ENCODE measurements around the gene TMEM60.
"Not testable (repeated sequence)": the region's sequence is repeated elsewhere in the genome, so short reads cannot be mapped to it uniquely, and the experiment has no call there.

The TMEM60 gene

GRCh38 chr7:77798394-77799077 lies at the start of gene TMEM60, which contains the start of gene PHTF2:
TMEM60 (minus strand) TSS chr7:77798434; CDS start chr7:77794373, 4,061 bp downstream.
PHTF2 (plus strand) TSS chr7:77798773.
- peak; percentile 98 for DNase-seq

DNA sequence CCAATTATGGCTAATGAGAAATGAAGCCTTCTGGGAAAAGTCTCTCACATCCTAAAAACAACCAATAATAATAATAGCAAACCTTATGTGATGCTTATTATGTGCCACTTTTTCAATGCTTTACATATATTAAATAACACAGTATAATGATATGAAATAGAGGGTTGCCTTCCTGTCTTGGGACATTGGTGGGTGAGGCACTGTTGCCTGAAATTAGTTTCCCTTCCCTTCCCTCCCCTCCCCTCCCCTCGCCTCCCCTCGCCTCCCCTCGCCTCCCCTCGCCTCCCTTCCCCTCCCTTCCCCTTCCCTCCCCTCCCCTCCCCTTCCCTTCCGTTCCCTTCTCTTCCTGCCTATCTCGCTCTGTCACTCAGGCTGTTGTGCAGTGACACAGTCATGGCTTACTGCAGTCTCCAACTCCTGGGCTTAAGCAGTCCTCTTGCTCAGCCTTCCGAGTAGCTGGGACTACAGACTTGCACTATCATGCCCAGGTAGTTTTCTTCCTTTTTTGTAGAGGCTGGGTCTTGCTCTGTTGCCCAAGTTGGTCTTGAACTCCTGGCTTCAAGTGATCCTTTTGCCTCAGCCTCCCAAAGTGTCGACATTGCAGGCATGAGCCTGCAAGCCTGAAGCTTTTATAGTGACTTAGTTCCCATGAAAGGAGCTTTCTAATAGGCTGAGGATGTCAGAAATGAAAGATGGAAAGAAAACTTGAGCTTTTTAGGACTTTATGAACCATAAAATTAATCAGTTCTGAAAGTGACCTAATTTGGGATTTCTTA lies 48.3 kb upstream of the TMEM60 start:
- no peak for DNase-seq

DNA sequence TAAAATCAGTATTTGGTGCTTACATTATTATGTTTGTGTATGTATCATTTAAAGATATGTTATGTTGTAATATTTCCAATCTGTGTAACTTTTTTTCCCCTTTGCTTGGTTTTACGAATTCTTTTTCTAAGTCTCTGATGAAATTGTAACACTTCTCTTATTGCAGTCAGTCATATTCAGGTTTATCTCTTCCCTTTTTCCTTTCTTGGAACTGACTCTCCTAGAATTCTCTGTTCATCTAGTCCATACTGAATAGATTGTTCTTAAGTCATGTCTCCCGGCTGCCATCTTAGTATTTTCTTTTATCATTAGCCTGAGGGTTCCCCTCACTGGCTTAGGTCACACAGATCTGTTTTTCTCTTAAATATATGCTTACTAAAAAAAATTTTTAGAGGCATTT lies 45.0 kb upstream of the TMEM60 start:
- no peak for DNase-seq

DNA sequence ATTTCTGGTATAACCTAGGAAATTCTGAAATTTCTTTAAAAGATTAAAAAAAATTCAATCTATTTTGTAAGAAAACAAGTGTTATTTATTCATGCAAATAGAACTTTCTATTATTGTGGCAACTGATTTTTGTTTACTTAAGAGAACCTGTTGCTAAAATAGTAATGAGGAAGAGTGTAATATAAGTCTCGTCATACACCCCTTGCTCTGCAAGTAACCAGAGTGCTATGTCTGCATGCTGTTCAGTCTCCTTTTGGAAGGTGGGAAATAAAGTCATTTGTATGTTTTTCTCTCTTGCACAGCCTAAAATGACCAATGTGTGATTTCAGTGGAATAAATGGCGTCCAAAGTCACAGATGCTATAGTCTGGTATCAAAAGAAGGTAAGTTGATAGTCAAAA lies 41.7 kb upstream of the TMEM60 start:
- no peak for DNase-seq

DNA sequence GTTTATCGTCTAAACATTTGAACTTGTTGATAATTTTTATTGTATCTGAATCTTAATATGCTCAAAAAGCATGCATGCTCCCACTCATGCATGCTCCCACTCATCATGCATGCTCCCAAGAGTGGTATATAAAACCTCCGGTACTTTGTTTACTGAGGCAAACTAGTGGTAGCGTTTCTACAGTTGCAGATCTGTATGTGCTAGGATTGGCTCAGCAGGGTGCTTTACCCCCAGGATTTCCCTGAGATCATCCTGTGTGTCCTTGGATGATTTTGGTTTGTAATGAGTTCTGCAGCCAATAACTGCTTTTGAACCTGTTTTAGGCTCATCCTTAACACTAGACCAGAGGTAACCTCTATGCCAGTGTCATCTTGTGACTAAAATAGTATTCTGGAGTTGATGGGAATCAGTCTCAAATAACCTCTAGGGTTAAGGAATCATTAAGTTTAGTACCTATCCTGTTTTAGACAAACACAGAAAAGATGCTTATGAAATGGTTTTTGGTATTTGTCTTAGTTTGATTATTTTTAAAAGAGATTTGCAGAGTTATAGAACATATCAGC lies 40.8 kb upstream of the TMEM60 start:
- DNase-seq, result no peak

- DNase-seq, result no peak
Measured at GRCh38 chr7:77837966-77838365, 39.7 kb upstream of the TMEM60 start.

- DNase-seq, result no peak
Measured at GRCh38 chr7:77837275-77837674, 39.0 kb upstream of the TMEM60 start.

DNA sequence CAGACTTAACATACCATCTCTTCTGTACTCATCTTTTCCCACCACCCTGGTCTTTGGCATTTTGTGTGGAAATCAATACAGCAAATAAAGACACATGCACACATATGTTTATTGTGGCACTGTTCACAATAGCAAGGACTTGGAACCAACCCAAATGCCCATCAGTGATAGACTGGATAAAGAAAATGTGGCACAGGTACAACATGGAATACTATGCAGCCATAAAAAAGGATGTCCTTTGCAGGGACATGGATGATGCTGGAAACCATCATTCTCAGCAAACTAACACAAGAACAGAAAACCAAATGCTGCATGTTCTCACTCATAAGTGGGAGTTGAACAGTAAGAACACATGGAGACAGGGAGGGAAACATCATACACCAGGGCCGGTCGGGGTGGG lies 38.2 kb upstream of the TMEM60 start:
- DNase-seq, result not testable (repeated sequence)

GRCh38 chr7:77833136-77833535 lies 34.9 kb upstream of the TMEM60 start:
- no peak for DNase-seq

- no peak for DNase-seq
Measured at GRCh38 chr7:77831953-77832352, 33.7 kb upstream of the TMEM60 start.

DNA sequence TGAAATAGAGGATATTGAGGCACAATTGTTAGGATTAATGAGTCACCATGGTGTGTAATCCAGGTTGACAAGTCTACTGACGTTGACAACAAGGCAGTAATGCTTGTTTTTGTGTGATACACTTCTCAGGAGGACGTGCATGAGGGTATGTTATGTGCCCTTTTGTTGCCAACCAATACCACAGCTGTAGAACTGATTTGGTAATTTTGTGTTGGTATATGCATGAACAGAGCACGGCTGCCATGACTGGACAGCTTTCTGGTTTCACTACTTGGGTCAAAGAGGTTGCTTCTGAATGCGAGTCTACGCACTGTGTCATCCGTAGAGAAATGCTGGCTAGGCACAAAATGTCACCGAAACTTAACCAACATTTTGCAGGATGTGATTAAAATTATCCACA lies 33.2 kb upstream of the TMEM60 start:
- peak; percentile 63 for DNase-seq

- DNase-seq, result no peak
Measured at GRCh38 chr7:77830649-77831355, 32.6 kb upstream of the TMEM60 start.

GRCh38 chr7:77827999-77828398 lies 29.8 kb upstream of the TMEM60 start:
- no peak for DNase-seq

DNA sequence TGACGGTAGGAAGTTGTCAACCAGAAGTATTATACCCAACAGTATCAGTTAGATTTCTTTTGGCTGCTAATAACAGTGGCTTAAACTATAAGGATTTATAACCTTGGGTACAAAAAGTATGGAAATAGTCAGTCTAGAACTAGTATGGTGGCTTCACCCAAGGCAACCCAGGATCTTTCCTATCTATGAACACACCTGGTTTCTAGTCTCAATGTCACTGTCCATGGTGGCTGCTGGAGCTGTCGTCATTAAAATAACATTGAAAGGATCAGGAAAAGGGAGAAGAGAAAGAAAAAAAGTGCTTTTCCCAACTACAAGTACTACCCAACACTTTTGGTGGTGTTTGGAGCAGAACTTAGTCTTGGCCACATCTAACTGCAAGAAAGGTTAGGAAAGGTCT lies 28.1 kb upstream of the TMEM60 start:
- no peak for DNase-seq

GRCh38 chr7:77825131-77825530 lies 26.9 kb upstream of the TMEM60 start:
- DNase-seq, result no peak

DNA sequence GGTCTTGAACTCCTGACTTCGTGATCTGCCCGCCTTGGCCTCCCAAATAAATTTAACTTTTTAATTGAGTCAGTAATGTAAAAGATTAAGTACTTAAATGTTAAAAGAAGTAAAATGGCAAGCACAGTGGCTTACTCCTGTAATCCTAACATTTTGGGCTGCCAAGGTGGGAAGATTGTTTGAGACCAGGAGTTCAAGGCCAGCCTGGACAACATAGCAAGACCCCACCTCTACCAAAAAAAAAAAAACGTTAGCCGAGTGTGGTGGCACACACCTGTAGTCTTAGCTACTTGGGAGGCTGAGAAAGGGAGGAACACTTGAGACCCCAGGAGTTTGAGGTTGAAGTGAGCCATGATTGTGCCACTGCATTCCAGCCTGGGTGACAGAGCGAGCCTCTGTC lies 26.4 kb upstream of the TMEM60 start:
- no peak for DNase-seq

GRCh38 chr7:77823787-77824186 lies 25.6 kb upstream of the TMEM60 start:
- DNase-seq, result no peak

DNA sequence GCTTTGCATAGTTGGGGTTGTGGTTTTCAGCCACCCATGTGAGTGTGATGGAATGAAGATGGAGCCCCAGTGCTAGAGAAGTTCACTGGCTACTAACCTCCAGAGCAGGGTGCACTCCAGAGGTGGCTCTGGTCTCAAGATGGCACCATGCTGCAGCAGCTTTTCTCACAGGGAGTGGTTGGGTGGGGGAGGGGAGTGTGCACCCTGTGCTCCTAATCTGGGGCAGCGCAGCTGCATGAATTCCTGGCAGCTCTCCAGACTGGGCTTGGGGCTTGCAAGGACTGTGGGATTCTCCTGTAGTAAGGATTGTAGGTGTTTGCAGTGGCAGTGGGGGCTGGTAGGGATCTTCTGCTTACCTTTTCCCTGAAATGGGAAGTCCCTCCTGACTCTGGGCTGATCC lies 24.0 kb upstream of the TMEM60 start:
- no peak for DNase-seq

- no peak for DNase-seq
Measured at GRCh38 chr7:77820967-77821366, 22.7 kb upstream of the TMEM60 start.

GRCh38 chr7:77819021-77819420 lies 20.8 kb upstream of the TMEM60 start:
- DNase-seq, result no peak

GRCh38 chr7:77813180-77813579 lies 14.9 kb upstream of the TMEM60 start:
- DNase-seq, result no peak

GRCh38 chr7:77812290-77812685 lies 14.1 kb upstream of the TMEM60 start:
- no peak for DNase-seq

- no peak for DNase-seq
Measured at GRCh38 chr7:77811516-77812289, 13.5 kb upstream of the TMEM60 start.
